Smooth muscle cell (in vitro differentiated cells): ENCODE data around the gene PLA2G2A. TPM values are rescaled to one million over a fixed set of nuclear protein-coding genes. Genes with fewer than 3 reads are reported as not detected.

Experiments
- DNase-seq: peaks from one replicate; lab custom pipeline; 2025; ENCODE audit not compliant: unreplicated experiment; lab: John Stamatoyannopoulos, UW
- H2AFZ ChIP-seq: fragments of 200-600 bp; sonication (generic); 2 replicates; pipeline ENCODE4 v1.6.0; 2016; ENCODE audit warnings: antibody characterized with exemption, low read depth, mild to moderate bottlenecking
- H3F3A ChIP-seq: fragments of 200-600 bp; sonication (generic); 2 replicates; pipeline ENCODE4 v1.6.0; 2017; ENCODE audit warnings: antibody characterized with exemption, low read depth
- H3K27ac ChIP-seq: fragments of 200-600 bp; sonication (generic); 2 replicates; pipeline ENCODE4 v1.5.1; 2016; ENCODE audit warnings: low read depth, mild to moderate bottlenecking
- H3K27me3 ChIP-seq: fragments of 200-600 bp; sonication (generic); 2 replicates; pipeline ENCODE4 v1.6.1; 2016; ENCODE audit warnings: low read depth, mild to moderate bottlenecking
- H3K36me3 ChIP-seq: fragments of 200-600 bp; sonication (generic); 2 replicates; pipeline ENCODE4 v1.5.1; 2016; ENCODE audit warnings: low read depth
- H3K4me1 ChIP-seq: fragments of 200-600 bp; sonication (generic); 2 replicates; pipeline ENCODE4 v1.5.1; 2016; ENCODE audit warnings: low read depth
- H3K4me2 ChIP-seq: fragments of 200-600 bp; sonication (generic); 2 replicates; pipeline ENCODE4 v1.6.0; 2016; ENCODE audit warnings: mild to moderate bottlenecking
- H3K4me3 ChIP-seq: fragments of 200-600 bp; sonication (generic); 2 replicates; pipeline ENCODE4 v1.5.1; 2016; ENCODE audit warnings: mild to moderate bottlenecking
- H3K79me2 ChIP-seq: fragments of 200-600 bp; sonication (generic); 2 replicates; pipeline ENCODE4 v1.6.0; 2016; ENCODE audit warnings: low read depth, mild to moderate bottlenecking
- H3K9ac ChIP-seq: fragments of 200-600 bp; sonication (generic); 2 replicates; pipeline ENCODE4 v1.6.0; 2016; ENCODE audit warnings: low read depth
- H3K9me3 ChIP-seq: fragments of 200-600 bp; sonication (generic); replicated peaks from 2 replicates; pipeline ENCODE4 v1.5.1; 2016; ENCODE audit warnings: low read depth
- H4K20me1 ChIP-seq: fragments of 200-600 bp; sonication (generic); 2 replicates; pipeline ENCODE4 v1.6.0; 2016; ENCODE audit warnings: low read depth
- WGBS: methylation state at CpG from one replicate; pipeline ENCODE4 v1.1.7; 2016; ENCODE audit warnings: low lambda C conversion rate; 5-methylcytosine and 5-hydroxymethylcytosine counted together
- polyA plus RNA-seq: library from polyadenylated mRNA; unstranded; fragments of >200 nt; fragmentation: Nextera tagmentation; extraction: Ambion mirVana; gene quantifications from 2 replicates; pipeline ENCODE4 v1.2.1, GENCODE V29; 2016
- total RNA-seq: library from RNA; depleted of rRNA; stranded (reverse); fragments of >200 nt; gene quantifications from 2 replicates; pipeline ENCODE4 v1.2.3, GENCODE V29; 2014
- TF ChIP-seq, protein P1 (sequence below): fragments of 200-600 bp; sonication (generic); IDR thresholded peaks from 2 replicates; pipeline ENCODE4 v1.5.1; 2017; ENCODE audit warnings: borderline replicate concordance, mild to moderate bottlenecking, antibody characterized with exemption; ENCODE audit not compliant: insufficient read depth, poor library complexity, severe bottlenecking

Gene PLA2G2A
- total and polyA plus RNA-seq, 2 experiments from 2014 or later: 25.5 to 163 TPM

- H3K27ac ChIP-seq: peak overlapping the region; percentile 84
- no peak for DNase-seq
Observed at GRCh38 chr1:19926296-19927129, 52.9 kb downstream of the PLA2G2A start.

More at GRCh38 chr1:19926296-19927129, 52.9 kb downstream of the PLA2G2A start:
- Histone ChIP-seq H3K27me3 (no peaks in the 10 kb centered on the region), H3F3A (no peaks in the 10 kb centered on the region), H3K4me2 (peak overlapping the region; percentile 1), H3K9ac (peak overlapping the region; percentile 62), H3K36me3 (no peaks in the 10 kb centered on the region), H3K79me2 (no peaks in the 10 kb centered on the region), H3K9me3 (peaks cover 2% of the 10 kb centered on the region), H3K4me3 (no peak overlapping the region), H4K20me1 (no peaks in the 10 kb centered on the region), H3K4me1 (no peaks in the 10 kb centered on the region), H2AFZ (no peak overlapping the region)
- 54% methylated on average over 8 of the region's 8 CpGs for WGBS
- TF ChIP-seq, protein P1, sequence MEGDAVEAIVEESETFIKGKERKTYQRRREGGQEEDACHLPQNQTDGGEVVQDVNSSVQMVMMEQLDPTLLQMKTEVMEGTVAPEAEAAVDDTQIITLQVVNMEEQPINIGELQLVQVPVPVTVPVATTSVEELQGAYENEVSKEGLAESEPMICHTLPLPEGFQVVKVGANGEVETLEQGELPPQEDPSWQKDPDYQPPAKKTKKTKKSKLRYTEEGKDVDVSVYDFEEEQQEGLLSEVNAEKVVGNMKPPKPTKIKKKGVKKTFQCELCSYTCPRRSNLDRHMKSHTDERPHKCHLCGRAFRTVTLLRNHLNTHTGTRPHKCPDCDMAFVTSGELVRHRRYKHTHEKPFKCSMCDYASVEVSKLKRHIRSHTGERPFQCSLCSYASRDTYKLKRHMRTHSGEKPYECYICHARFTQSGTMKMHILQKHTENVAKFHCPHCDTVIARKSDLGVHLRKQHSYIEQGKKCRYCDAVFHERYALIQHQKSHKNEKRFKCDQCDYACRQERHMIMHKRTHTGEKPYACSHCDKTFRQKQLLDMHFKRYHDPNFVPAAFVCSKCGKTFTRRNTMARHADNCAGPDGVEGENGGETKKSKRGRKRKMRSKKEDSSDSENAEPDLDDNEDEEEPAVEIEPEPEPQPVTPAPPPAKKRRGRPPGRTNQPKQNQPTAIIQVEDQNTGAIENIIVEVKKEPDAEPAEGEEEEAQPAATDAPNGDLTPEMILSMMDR: no peak

Other genes with a start within 250 kb of the PLA2G2A start
- gene TMCO4, start 179.7 kb downstream of the PLA2G2A start, total RNA-seq: 5.4 and 6.9 TPM in 2 replicates
- 4.3 and 6.8 TPM in 2 replicates for gene TMCO4, start 179.7 kb downstream of the PLA2G2A start, polyA plus RNA-seq
- not detected in 2 replicates for gene RNF186, start 164.3 kb downstream of the PLA2G2A start, total RNA-seq
- not detected in 2 replicates for gene RNF186, start 164.3 kb downstream of the PLA2G2A start, polyA plus RNA-seq
- gene OTUD3, start 97.2 kb downstream of the PLA2G2A start, total RNA-seq: 9.9 and 10.0 TPM in 2 replicates
- gene OTUD3, start 97.2 kb downstream of the PLA2G2A start, polyA plus RNA-seq: 2.3 and 2.6 TPM in 2 replicates
- not detected in 2 replicates for gene PLA2G2E, start 56.0 kb downstream of the PLA2G2A start, total RNA-seq
- not detected in 2 replicates for gene PLA2G2E, start 56.0 kb downstream of the PLA2G2A start, polyA plus RNA-seq
- gene PLA2G5, start 90.6 kb upstream of the PLA2G2A start, total RNA-seq: 0.22 TPM in 2 replicates
- gene PLA2G5, start 90.6 kb upstream of the PLA2G2A start, polyA plus RNA-seq: 0.64 TPM in 1 of 2 replicates, not detected in the other
- not detected in 2 replicates for gene PLA2G2D, start 139.9 kb upstream of the PLA2G2A start, total RNA-seq
- not detected in 2 replicates for gene PLA2G2D, start 139.9 kb upstream of the PLA2G2A start, polyA plus RNA-seq
- 1.0 and 1.9 TPM in 2 replicates for gene PLA2G2F, start 159.7 kb upstream of the PLA2G2A start, total RNA-seq
- gene PLA2G2F, start 159.7 kb upstream of the PLA2G2A start, polyA plus RNA-seq: 0.69 and 0.81 TPM in 2 replicates
- gene UBXN10, start 206.5 kb upstream of the PLA2G2A start, total RNA-seq: 0.36 and 0.72 TPM in 2 replicates
- 0.09 and 0.49 TPM in 2 replicates for gene UBXN10, start 206.5 kb upstream of the PLA2G2A start, polyA plus RNA-seq
- 0.09 TPM in 1 of 2 replicates, not detected in the other for gene PLA2G2C, start 206.9 kb upstream of the PLA2G2A start, total RNA-seq
- not detected in 2 replicates for gene PLA2G2C, start 206.9 kb upstream of the PLA2G2A start, polyA plus RNA-seq